Amniotic stem cell (primary cell): ENCODE measurements around the gene RC3H1.
"Not testable (repeated sequence)": the region's sequence is repeated elsewhere in the genome, so short reads cannot be mapped to it uniquely, and the experiment has no call there.

ENCODE experiments used
- DNase-seq: peaks from one replicate; lab custom pipeline; 2025; lab: John Stamatoyannopoulos, UW

RC3H1 gene

GRCh38 chr1:174022080-174022975, at the start of gene RC3H1:
TSS of gene RC3H1 (minus strand) at chr1:174022357. CDS start at chr1:173992985, 29,372 bp downstream.
- peak; percentile 74 for DNase-seq

- no peak for DNase-seq
Measured at GRCh38 chr1:174070614-174071013, 48.5 kb upstream of the RC3H1 start.

GRCh38 chr1:174068000-174068399, 45.8 kb upstream of the RC3H1 start:
- DNase-seq: no peak

- no peak for DNase-seq
Measured at GRCh38 chr1:174060090-174060489, 37.9 kb upstream of the RC3H1 start.

GRCh38 chr1:174058624-174059023, 36.5 kb upstream of the RC3H1 start:
- no peak for DNase-seq

GRCh38 chr1:174056609-174057008, 34.5 kb upstream of the RC3H1 start:
- not testable (repeated sequence) for DNase-seq

GRCh38 chr1:174055797-174056196, 33.6 kb upstream of the RC3H1 start:
- DNase-seq: not testable (repeated sequence)

- no peak for DNase-seq
Measured at GRCh38 chr1:174053826-174054225, 31.7 kb upstream of the RC3H1 start.

GRCh38 chr1:174052621-174053020, 30.5 kb upstream of the RC3H1 start:
- no peak for DNase-seq

GRCh38 chr1:174051956-174052355, 29.8 kb upstream of the RC3H1 start:
- DNase-seq: no peak

- no peak for DNase-seq
Measured at GRCh38 chr1:174049514-174049913, 27.4 kb upstream of the RC3H1 start.

GRCh38 chr1:174044418-174045222, 22.5 kb upstream of the RC3H1 start:
- DNase-seq: no peak

- not testable (repeated sequence) for DNase-seq
Measured at GRCh38 chr1:174042509-174042908, 20.4 kb upstream of the RC3H1 start.

- DNase-seq: no peak
Measured at GRCh38 chr1:174041369-174041768, 19.2 kb upstream of the RC3H1 start.

GRCh38 chr1:174040387-174040786, 18.2 kb upstream of the RC3H1 start:
- peak; percentile 61 for DNase-seq

GRCh38 chr1:174039027-174039426, 16.9 kb upstream of the RC3H1 start:
- no peak for DNase-seq

- no peak for DNase-seq
Measured at GRCh38 chr1:174036798-174037197, 14.6 kb upstream of the RC3H1 start.

GRCh38 chr1:174036204-174036603, 14.0 kb upstream of the RC3H1 start:
- no peak for DNase-seq

GRCh38 chr1:174032671-174033222, 10.6 kb upstream of the RC3H1 start:
- no peak for DNase-seq

GRCh38 chr1:174031099-174031498, 8.9 kb upstream of the RC3H1 start:
- no peak for DNase-seq

GRCh38 chr1:174028495-174028894, 6.3 kb upstream of the RC3H1 start:
- no peak for DNase-seq

GRCh38 chr1:174023440-174023839, 1.3 kb upstream of the RC3H1 start:
- no peak for DNase-seq

- DNase-seq: no peak
Measured at GRCh38 chr1:174022976-174023277, 770 bp upstream of the RC3H1 start.
